ENCODE data around the gene SCN3B. TPM values are rescaled to one million over a fixed set of nuclear protein-coding genes. Genes with fewer than 3 reads are reported as not detected.

Gene SCN3B
- total RNA-seq, 1 donor from 2014 or later = 2.5 TPM

DNA sequence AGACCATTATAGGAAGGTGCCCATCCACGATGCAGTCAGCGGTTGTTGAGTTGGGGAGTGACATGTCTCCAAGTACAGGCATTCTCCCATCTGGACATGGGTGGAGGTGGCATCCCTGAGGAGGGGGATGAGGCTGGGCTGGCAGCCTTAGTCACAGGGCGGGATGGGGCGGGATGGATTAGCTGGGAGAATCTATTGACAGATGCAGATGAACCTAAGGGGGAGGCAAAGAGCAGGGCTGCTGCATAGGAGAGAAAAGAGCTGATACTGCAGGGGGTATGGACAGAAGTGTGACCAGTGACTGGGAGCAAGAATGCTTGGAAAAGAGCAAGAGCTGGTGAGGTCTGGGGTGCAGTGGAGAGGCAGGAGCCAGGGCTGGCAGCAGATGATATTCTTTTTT, 42.7 kb downstream of the SCN3B start:
- TF ChIP-seq, protein P1, sequence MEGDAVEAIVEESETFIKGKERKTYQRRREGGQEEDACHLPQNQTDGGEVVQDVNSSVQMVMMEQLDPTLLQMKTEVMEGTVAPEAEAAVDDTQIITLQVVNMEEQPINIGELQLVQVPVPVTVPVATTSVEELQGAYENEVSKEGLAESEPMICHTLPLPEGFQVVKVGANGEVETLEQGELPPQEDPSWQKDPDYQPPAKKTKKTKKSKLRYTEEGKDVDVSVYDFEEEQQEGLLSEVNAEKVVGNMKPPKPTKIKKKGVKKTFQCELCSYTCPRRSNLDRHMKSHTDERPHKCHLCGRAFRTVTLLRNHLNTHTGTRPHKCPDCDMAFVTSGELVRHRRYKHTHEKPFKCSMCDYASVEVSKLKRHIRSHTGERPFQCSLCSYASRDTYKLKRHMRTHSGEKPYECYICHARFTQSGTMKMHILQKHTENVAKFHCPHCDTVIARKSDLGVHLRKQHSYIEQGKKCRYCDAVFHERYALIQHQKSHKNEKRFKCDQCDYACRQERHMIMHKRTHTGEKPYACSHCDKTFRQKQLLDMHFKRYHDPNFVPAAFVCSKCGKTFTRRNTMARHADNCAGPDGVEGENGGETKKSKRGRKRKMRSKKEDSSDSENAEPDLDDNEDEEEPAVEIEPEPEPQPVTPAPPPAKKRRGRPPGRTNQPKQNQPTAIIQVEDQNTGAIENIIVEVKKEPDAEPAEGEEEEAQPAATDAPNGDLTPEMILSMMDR (conservative IDR thresholded peaks at IDR 0.05) = no peak
- Mint-ChIP-seq H3K36me3 (peaks cover 8% of the 10 kb centered on the region), H3K4me3 (no peak overlapping the region), H3K27me3 (no peaks in the 10 kb centered on the region), H3K4me1 (ENCODE audit: unreplicated experiment) (no peaks in the 10 kb centered on the region), H3K9me3 (no peaks in the 10 kb centered on the region), H3K27ac (no peak overlapping the region)
- DNase-seq (ENCODE audit: extremely low spot score, unreplicated experiment) = no peak

DNA sequence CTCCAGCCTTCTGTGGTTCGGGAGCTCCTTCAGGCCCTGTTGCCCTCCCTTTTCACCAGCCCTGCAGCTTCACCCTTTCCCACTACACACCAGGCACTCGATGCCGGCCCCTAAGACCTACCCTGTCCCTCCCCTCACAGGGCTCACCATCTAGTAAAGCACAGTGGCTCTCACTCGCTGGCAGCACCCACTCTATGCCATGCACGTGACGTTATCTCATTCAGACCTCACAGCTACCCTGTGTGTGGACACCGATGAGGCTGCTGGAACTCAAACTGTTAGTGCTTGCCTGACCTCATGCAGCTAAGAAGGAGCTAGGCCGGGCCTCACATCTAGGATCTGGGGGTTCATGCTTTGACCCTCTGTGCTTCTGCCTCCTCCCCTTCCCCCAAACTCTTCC, 45.5 kb downstream of the SCN3B start:
- no peaks in the 10 kb centered on the region for H3K27me3 Mint-ChIP-seq
- TF ChIP-seq, protein P1 (conservative IDR thresholded peaks at IDR 0.05) = no peak
- no peak overlapping the region for H3K27ac Mint-ChIP-seq
- no peak for DNase-seq (ENCODE audit: extremely low spot score, unreplicated experiment)
- no peaks in the 10 kb centered on the region for H3K4me1 Mint-ChIP-seq (ENCODE audit: unreplicated experiment)
- H3K9me3 Mint-ChIP-seq = no peaks in the 10 kb centered on the region
- peaks cover 5% of the 10 kb centered on the region for H3K36me3 Mint-ChIP-seq
- no peak overlapping the region for H3K4me3 Mint-ChIP-seq

DNA sequence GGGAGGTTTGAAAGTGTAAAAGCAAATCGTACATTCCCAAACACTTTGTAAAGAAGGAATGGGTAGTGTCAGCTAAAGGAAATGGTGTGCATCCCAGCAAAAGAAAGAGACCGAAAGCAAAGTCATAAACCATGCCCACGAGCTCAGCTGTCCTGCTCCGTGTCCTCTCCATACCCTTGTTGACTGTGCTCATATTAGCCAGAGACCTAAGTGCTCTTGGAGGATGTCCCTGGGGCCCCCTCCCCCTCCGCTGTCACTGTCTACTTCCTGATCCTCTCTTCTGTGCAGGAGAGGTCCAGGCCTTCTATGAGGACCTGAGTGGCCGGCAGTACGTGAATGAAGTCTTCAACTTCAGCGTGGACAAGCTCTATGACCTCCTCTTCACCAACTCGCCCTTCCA, 46.1 kb downstream of the SCN3B start:
- TF ChIP-seq, protein P1 (conservative IDR thresholded peaks at IDR 0.05) = no peak
- Mint-ChIP-seq H3K36me3 (peaks cover 5% of the 10 kb centered on the region), H3K4me3 (no peak overlapping the region), H3K4me1 (ENCODE audit: unreplicated experiment) (no peaks in the 10 kb centered on the region), H3K27ac (no peak overlapping the region), H3K27me3 (no peaks in the 10 kb centered on the region), H3K9me3 (no peaks in the 10 kb centered on the region)
- DNase-seq (ENCODE audit: extremely low spot score, unreplicated experiment) = no peak

DNA sequence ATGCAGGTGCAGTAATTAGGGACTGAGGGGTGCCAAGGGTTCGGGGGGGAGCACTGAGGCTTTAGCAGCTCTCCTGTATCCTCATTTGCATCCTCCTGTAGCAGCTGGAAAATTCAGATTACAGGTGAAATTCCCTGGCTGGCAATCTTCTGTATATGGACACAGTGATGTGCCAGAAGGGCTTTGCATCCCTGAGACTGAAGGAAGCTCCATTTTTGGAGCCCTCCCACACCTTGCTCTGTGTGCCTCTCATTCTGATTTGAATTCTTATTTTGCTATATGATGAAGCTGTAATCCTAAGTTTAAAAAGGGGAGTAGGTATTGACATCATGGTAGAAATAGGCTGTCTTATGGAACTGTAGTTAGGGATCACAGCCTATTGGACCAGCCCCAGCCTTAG, 46.6 kb downstream of the SCN3B start:
- DNase-seq (ENCODE audit: extremely low spot score, unreplicated experiment) = no peak
- Mint-ChIP-seq H3K27me3 (no peaks in the 10 kb centered on the region), H3K4me3 (no peak overlapping the region), H3K4me1 (ENCODE audit: unreplicated experiment) (no peaks in the 10 kb centered on the region), H3K36me3 (peaks cover 5% of the 10 kb centered on the region), H3K27ac (no peak overlapping the region), H3K9me3 (no peaks in the 10 kb centered on the region)
- TF ChIP-seq, protein P1 (conservative IDR thresholded peaks at IDR 0.05) = no peak

DNA sequence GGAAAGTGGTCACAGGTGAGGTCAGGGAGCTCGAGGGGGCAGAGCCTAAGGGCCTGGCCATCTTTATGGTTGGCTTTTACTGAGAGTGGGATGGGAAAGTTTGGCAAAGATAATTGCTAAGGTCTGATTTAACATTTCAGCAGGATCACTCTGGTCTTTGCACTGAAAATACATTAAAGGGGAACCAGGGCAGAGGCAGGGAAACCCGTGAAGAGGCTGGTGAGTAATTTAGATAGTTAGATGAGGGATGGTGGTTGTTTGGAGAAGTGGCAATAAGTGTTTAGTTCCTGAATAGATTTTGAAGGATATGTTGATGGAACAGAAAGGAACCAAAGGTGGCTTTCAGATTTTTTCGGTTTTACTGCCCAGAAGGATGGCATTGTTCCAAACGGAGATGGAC, 50.8 kb downstream of the SCN3B start:
- Mint-ChIP-seq H3K4me3 (no peak overlapping the region), H3K36me3 (no peaks in the 10 kb centered on the region), H3K27ac (no peak overlapping the region), H3K4me1 (ENCODE audit: unreplicated experiment) (no peaks in the 10 kb centered on the region), H3K27me3 (no peaks in the 10 kb centered on the region), H3K9me3 (no peaks in the 10 kb centered on the region)
- no peak for DNase-seq (ENCODE audit: extremely low spot score, unreplicated experiment)
- TF ChIP-seq, protein P1 (conservative IDR thresholded peaks at IDR 0.05) = no peak

DNA sequence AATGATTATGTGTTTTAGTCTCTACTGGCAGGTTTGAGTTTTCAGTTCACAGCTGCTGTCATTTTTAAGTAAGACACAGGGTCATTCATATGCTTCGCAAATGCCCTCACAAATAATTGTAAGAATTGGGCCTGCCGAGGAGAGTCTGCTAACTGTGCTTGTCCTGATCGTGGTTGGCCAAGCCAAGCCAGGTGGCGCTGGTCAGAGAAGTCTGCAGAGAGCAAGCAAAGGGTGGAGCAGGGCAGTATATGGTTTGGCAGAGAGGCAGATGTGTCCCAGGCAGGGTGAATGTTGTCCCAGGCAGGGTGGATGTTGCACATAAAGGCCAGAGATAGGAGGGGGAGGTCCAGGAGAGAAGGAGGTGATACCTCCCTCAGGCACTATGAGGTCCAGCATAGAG, 52.7 kb downstream of the SCN3B start:
- Mint-ChIP-seq H3K4me3 (no peak overlapping the region), H3K4me1 (ENCODE audit: unreplicated experiment) (no peaks in the 10 kb centered on the region), H3K9me3 (no peaks in the 10 kb centered on the region), H3K27me3 (no peaks in the 10 kb centered on the region), H3K27ac (no peak overlapping the region), H3K36me3 (peaks cover 5% of the 10 kb centered on the region)
- DNase-seq (ENCODE audit: extremely low spot score, unreplicated experiment) = no peak
- TF ChIP-seq, protein P1 (conservative IDR thresholded peaks at IDR 0.05) = no peak
